ENCODE results near the gene OR52E6. TPM values are rescaled to one million over a fixed set of nuclear protein-coding genes. Genes with fewer than 3 reads are reported as not detected.

OR52E6 gene
- polyA plus RNA-seq (not detected in 3 replicates), polyA minus RNA-seq (0.45 TPM in 1 of 3 replicates, not detected in the others)
- not detected for polyA plus RNA-seq (2011; ENCODE audit: low read depth)
- polyA plus RNA-seq (2011; cell fraction: cytosol; rRNA removed): not detected in 2 replicates
- polyA plus RNA-seq (2011; cell fraction: nucleus; rRNA removed): not detected in 2 replicates
- polyA plus RNA-seq (2012; ENCODE audit: low replicate concordance): not detected in 2 replicates
- not detected for polyA minus RNA-seq (2011; cell fraction: cytosol; rRNA and poly(A)+ RNA removed)
- not detected in 2 replicates for polyA minus RNA-seq (2011; cell fraction: nucleus; rRNA and poly(A)+ RNA removed)

- Histone ChIP-seq H3K4me3 (ENCODE audit: control insufficient read depth in 2 of 3, extremely low read depth in 1 of 3, insufficient read depth in 2 of 3, low read depth in 1 of 3, low read length in 3 of 3) (no peak within 1 kb of the TSS), H3K27ac (ENCODE audit: control insufficient read depth, insufficient read depth, low read length) (no peak within 1 kb of the TSS), H4K20me1 (ENCODE audit: control insufficient read depth, extremely low read depth, insufficient read depth, low read length) (no peaks in the 10 kb centered on the region), H3K27me3 (ENCODE audit: control insufficient read depth, extremely low read depth, insufficient read depth, low read length) (no peaks in the 10 kb centered on the region), H3K9me3 (ENCODE audit: control insufficient read depth, low read depth, low read length) (no peaks in the 10 kb centered on the region), H3K4me2 (ENCODE audit: control insufficient read depth, extremely low read depth, insufficient read depth, low read depth, low read length) (no peak within 1 kb of the TSS), H3K36me3 (ENCODE audit: control insufficient read depth in 2 of 2, extremely low read depth in 1 of 2, insufficient read depth in 2 of 2, low read length in 2 of 2) (no peaks in the 10 kb centered on the region), H2AFZ (ENCODE audit: control insufficient read depth, low read length) (no peak within 1 kb of the TSS), H3K4me1 (ENCODE audit: control insufficient read depth, extremely low read depth, insufficient read depth, low read length) (no peaks in the 10 kb centered on the region), H3K9me1 (ENCODE audit: control insufficient read depth, extremely low read depth, insufficient read depth, low read length) (no peaks in the 10 kb centered on the region), H3K9ac (ENCODE audit: control insufficient read depth, extremely low read depth, insufficient read depth, low read length) (no peak within 1 kb of the TSS), H3K79me2 (ENCODE audit: control insufficient read depth, insufficient read depth, low read length) (no peaks in the 10 kb centered on the region)
- TF ChIP-seq EZH2 (IDR thresholded peaks at IDR 0.05; ENCODE audit: low read length): no peak
- no peak for TF ChIP-seq CTCF (optimal IDR thresholded peaks at IDR 0.05 in 1 of 3, IDR thresholded peaks at IDR 0.05 in 1 of 3, conservative IDR thresholded peaks at IDR 0.05 in 1 of 3; ENCODE audit: extremely low read depth in 1 of 3, insufficient read depth in 2 of 3, low read length in 3 of 3)
- FAIRE-seq (no peak), DNase-seq (ENCODE audit: low read depth, low spot score) (no peak)
- dilution Hi-C loops (cut with MboI; ENCODE audit: extremely low pct_ligation_motif_present, low sequenced_read_pairs): no loop called here
Measured at GRCh38 chr11:5841797-5842196, at the start of gene OR52E6. OR52E6 (minus strand) TSS chr11:5841897; CDS start chr11:5841897, 0 bp downstream.

- H2AFZ ChIP-seq (ENCODE audit: control insufficient read depth, low read length): no peak overlapping the region
- H3K9ac ChIP-seq (ENCODE audit: control insufficient read depth, extremely low read depth, insufficient read depth, low read length): no peak overlapping the region
- no peaks in the 10 kb centered on the region for H4K20me1 ChIP-seq (ENCODE audit: control insufficient read depth, extremely low read depth, insufficient read depth, low read length)
- no peak for FAIRE-seq
- TF ChIP-seq CTCF (optimal IDR thresholded peaks at IDR 0.05 in 1 of 3, IDR thresholded peaks at IDR 0.05 in 1 of 3, conservative IDR thresholded peaks at IDR 0.05 in 1 of 3; ENCODE audit: extremely low read depth in 1 of 3, insufficient read depth in 2 of 3, low read length in 3 of 3): no peak
- no peak for TF ChIP-seq EZH2 (IDR thresholded peaks at IDR 0.05; ENCODE audit: low read length)
- no peak for DNase-seq (ENCODE audit: low read depth, low spot score)
- H3K27ac ChIP-seq (ENCODE audit: control insufficient read depth, insufficient read depth, low read length): no peak overlapping the region
- H3K4me2 ChIP-seq (ENCODE audit: control insufficient read depth, extremely low read depth, insufficient read depth, low read depth, low read length): no peak overlapping the region
- no peaks in the 10 kb centered on the region for H3K36me3 ChIP-seq (ENCODE audit: control insufficient read depth in 2 of 2, extremely low read depth in 1 of 2, insufficient read depth in 2 of 2, low read length in 2 of 2)
- no peak overlapping the region for H3K4me3 ChIP-seq (ENCODE audit: control insufficient read depth in 2 of 3, extremely low read depth in 1 of 3, insufficient read depth in 2 of 3, low read depth in 1 of 3, low read length in 3 of 3)
- no peaks in the 10 kb centered on the region for H3K27me3 ChIP-seq (ENCODE audit: control insufficient read depth, extremely low read depth, insufficient read depth, low read length)
- no peaks in the 10 kb centered on the region for H3K9me1 ChIP-seq (ENCODE audit: control insufficient read depth, extremely low read depth, insufficient read depth, low read length)
- dilution Hi-C loops (cut with MboI; ENCODE audit: extremely low pct_ligation_motif_present, low sequenced_read_pairs): no loop called here
- no peaks in the 10 kb centered on the region for H3K79me2 ChIP-seq (ENCODE audit: control insufficient read depth, insufficient read depth, low read length)
- H3K9me3 ChIP-seq (ENCODE audit: control insufficient read depth, low read depth, low read length): no peaks in the 10 kb centered on the region
- no peaks in the 10 kb centered on the region for H3K4me1 ChIP-seq (ENCODE audit: control insufficient read depth, extremely low read depth, insufficient read depth, low read length)
Measured at GRCh38 chr11:5891216-5891800, 49.6 kb upstream of the OR52E6 start.

Data from keratinocyte (primary cell).